ENCODE data around the gene NUDT15.
"Not testable (repeated sequence)": the region's sequence is repeated elsewhere in the genome, so short reads cannot be mapped to it uniquely, and the experiment has no call there.

- not testable (repeated sequence) for TF ChIP-seq POLR2A, CTCF (IDR thresholded peaks at IDR 0.05)
Measured at GRCh38 chr13:48058536-48058935, 21.0 kb downstream of the NUDT15 start.

Data from thyroid gland (tissue), 4 donors.